Measurements from ENCODE around the gene RRP8.

RRP8 gene

DNA sequence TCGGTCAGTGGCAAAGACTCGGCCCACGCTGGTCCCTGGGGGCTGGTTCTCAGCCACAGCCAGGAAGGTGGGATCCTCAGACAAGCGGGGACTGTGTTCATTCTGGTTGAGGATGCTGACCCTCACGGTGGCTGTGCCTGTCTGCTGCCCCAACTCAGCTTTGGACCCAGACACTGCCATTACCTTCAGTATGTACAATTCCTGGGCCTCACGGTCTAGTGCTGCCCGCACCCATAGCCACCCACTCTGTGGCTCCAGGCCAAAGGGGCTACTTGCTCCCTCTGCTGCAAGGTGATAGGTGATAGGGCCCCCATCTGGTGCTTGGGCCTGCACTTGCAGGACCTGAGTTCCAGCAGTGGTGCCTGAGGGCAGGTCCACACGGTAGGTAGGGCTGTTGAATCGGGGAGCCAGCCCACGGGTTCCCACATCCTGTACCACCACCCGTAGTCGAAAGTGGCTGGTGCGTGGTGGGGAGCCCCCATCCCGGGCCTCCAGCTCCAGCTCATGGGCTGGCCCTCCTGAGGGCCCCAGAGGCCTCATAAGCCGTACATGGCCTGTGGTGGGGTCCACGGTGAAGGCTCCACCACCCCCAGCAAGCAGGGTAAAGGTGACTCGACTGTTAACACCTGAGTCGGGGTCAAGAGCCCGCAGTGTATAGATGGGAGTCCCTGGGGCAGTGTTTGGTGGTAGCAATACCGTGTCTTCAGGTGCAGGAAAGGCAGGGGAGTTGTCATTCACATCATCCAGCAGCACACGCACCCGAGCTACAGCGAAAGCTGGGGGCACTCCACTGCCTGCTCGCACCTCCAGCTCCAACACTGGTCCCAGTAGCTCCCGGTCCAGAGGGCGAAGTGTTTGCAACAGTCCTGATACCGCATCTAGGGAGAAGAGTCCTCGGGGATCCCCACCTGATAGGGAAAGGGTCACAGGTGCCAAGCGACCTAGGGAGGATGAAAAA lies 29.0 kb upstream of the RRP8 start:
- no peak for DNase-seq (ENCODE audit: low spot score)

- DNase-seq (ENCODE audit: low spot score): no peak
Measured at GRCh38 chr11:6631361-6631890, 28.0 kb upstream of the RRP8 start.

- DNase-seq (ENCODE audit: low spot score): no peak
Measured at GRCh38 chr11:6630632-6631291, 27.3 kb upstream of the RRP8 start.

- DNase-seq (ENCODE audit: low spot score): no peak
Measured at GRCh38 chr11:6629892-6630631, 26.6 kb upstream of the RRP8 start.

GRCh38 chr11:6629573-6629891 lies 26.1 kb upstream of the RRP8 start:
- no peak for DNase-seq (ENCODE audit: low spot score)

GRCh38 chr11:6628526-6628925 lies 25.1 kb upstream of the RRP8 start:
- DNase-seq (ENCODE audit: low spot score): no peak

DNA sequence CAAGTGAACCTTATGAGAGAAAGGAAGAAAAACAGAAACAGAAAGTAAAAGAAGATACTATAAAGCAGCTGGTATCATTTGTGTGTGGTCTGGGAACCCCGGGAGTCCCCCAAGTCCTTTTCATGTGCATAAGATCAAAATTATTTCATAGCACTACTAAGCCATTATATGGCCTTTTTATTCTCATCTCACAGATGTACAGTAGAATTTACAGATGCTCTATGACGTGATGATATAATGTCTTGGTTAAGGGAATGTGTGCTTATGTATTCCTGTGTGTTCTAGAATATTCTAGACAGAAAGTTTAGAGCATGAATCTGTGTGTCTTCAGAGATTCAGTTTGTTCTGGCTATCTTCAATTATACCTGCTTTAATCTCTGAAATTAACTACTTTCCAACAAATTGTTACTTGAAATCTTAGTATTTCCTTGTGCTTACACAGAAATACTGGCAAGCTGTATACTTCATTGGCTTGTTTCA lies 24.4 kb upstream of the RRP8 start:
- no peak for DNase-seq (ENCODE audit: low spot score)

DNA sequence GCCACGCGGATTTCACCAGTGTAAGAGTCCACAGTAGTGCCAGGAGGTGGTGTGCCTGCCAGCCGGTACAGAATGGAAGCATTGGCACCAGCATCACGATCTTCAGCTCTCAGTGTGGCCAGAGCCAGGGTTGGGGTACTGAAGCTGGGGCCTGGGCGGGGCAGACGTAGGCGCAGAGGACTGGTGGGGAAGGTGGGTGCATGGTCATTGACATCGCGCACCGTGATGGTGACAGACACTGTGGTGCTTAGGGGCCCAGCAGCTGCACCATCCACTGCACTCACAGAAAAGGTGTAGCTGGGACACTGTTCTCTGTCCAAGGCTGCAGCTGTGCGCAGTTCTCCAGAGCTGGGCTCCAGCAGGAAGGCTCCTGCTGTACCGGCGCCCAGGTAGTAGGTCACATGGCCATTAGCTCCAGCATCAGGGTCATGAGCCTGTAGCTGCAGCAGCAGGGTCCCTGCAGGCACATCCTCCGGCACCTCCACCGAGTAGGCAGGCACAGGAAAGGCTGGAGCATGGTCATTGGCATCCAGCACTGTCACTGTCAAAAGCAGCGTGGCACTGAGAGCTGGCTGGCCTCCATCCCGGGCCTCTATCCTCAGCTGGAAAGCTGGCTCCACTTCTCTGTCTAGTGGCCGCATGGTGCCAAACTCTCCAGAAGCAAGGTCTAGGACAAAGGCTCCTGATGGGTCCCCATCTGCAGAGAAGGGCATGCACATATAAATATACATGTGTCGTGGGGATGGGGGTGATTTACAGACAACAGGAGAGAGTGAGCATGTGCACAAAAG lies 23.8 kb upstream of the RRP8 start:
- DNase-seq (ENCODE audit: low spot score): no peak

- DNase-seq (ENCODE audit: low spot score): no peak
Measured at GRCh38 chr11:6625832-6626420, 22.5 kb upstream of the RRP8 start.

- no peak for DNase-seq (ENCODE audit: low spot score)
Measured at GRCh38 chr11:6625156-6625831, 21.9 kb upstream of the RRP8 start.

GRCh38 chr11:6623391-6624363 lies 20.3 kb upstream of the RRP8 start:
- DNase-seq (ENCODE audit: low spot score): no peak

DNA sequence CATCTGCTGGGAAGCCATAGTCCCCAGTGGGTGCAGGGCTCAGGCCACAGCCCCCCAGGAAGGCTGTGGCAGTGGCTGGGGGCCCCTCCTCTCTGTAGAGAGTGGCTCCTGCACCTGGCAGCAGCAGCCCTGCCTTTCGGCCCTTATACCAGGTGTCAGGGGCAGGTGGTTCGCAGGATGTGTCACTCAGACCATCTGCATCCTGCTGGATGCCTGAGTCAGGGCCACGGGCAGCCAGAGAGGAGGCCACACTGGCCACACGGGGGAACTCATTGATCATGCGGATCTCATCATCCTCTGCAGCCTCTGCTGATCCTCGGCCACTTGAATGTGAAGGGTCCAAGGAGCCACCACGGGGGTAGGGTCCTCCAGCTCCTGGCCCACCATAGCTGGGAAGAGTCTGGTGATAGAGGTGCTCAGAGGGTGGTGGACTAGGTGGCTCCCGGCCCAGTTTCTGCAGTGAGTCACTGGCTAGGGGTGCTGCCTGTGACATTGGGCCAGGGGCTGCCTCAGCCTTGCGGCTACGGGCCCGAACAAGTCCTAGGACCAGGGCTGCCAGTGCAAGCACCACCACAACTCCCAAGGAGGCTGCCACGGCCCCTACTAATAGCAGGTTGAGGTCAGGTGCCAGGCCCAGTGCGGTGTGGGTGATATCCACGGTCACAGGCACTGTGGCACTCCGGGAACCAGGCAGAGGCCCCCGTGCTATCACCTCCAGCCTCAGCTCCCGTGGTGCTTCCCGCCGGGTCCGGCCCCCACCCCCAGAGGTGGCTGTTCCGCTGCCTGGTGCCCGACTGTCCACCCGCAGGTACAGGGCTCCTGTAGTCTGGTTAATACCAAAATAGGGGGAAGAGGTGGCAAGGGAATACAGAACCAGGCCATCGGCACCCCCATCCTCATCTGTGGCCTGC lies 19.1 kb upstream of the RRP8 start:
- DNase-seq (ENCODE audit: low spot score): no peak

- DNase-seq (ENCODE audit: low spot score): no peak
Measured at GRCh38 chr11:6621711-6622211, 18.3 kb upstream of the RRP8 start.

DNA sequence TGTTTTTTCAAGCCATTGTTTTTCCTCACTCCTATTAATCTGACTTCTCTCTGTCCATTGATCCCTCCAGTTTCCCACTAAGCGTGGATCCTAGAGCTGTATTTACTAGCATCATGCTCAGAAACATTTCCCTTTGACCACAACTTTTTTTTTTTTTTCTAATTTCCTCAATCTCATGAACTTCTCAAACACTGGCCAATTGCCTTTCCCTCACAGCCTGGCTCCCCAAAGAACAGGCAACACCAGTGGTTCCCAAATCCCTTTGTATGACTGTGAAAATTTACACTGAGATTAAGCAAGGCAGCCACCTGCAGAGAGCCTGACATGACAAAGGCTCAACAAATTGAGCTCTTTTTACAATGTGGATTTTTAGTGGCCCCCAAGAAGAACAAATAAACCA lies 17.2 kb upstream of the RRP8 start:
- DNase-seq (ENCODE audit: low spot score): no peak

DNA sequence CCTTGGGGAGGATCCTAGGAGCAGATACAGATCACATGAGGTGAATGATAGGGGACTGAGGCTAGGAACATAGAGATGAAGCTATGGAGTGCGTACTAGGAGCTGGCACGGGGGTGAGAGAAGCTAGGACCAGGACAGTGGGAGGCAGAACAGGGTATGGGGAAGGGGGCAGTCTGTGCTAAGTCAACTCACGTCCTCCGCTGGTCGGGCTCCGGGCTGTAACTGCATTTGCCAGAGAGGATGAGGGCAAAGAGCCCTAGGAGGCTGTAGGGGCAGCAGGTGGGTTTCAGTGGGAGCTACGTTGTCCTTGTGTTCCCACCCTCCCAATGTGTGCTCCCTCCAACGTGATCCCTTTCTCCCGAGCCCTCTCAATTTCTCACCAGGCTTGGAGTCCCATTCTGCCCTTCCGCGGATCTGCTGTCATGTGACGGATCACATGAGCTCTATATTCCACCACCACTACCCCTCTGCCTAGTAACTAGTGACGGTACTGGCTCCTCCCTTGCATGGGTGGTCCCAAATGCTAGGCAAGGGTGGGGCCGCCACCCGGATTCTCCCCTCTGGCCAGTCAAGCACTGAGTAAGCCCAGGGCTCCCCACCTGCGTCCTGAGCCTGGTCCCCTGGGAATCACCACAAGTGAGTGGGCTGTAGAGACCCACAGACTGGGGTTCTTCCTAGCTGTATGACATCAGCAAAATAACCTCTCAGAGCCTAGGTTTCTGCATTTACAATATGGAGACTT lies 15.8 kb upstream of the RRP8 start, which contains the start of gene TPP1:
Gene TPP1 (minus strand): TSS at position 419 of the 742 bp plus-strand sequence. CDS start 22 bp downstream, at position 397.
- peak; percentile 98 for DNase-seq (ENCODE audit: low spot score)

DNA sequence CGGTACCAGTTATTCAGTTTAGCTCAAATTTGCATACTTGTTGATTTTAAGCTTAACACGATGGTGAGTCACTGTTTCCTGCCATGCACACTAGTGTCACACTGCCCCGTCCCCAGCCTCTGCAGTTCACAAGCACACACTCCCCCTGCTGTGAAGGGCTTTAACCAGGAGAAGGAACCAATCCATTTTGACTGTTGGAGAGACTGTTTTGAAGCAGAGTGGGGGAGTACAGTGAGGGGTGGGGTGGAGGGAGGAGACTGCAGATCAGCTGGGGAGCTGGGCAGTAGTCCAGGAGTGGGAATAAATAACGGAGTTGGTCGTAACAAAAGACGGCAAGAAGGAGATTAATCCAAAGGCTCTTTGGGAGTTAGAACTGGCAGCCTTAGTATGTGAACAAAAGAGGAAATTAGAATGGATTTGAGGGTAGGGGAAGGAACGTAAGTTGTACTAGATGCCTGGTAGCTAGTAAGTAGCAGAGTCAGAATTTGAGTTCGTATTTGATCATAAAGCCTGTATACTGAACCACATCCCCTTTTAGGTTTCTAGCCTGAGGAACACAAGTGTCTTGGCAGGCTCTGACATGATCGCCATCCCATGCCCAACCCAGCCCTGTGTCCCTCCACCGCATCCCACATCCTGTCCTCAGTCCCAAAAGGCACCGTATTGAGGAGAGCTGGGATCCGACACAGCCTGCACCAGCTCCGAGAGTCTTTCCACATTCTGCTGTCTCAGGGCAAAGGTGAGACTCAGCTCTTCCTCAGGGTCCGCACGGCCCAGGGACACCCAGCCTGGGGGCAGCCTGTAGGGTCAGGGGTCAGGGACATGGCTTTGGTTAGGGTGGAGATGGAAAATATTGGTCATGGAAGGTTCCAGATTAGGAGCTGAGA lies 14.9 kb upstream of the RRP8 start:
- DNase-seq (ENCODE audit: low spot score): peak; percentile 56

Data from putamen (tissue), 1 donor.